ENCODE results near the gene KCTD21.
"Not testable (repeated sequence)": the region's sequence is repeated elsewhere in the genome, so short reads cannot be mapped to it uniquely, and the experiment has no call there.

Gene KCTD21

GRCh38 chr11:78188286-78189173 lies at the start of gene KCTD21, which contains the start of gene USP35:
Gene KCTD21, minus strand, starts transcription at chr11:78188626. Its CDS starts 14,072 bp downstream, at chr11:78174554.
Gene USP35, plus strand, starts transcription at chr11:78188919. Its CDS starts 7,327 bp downstream, at chr11:78196246.
- DNase-seq: peak; percentile 94

GRCh38 chr11:78237293-78238046 lies 49.0 kb upstream of the KCTD21 start:
- no peak for DNase-seq

- no peak for DNase-seq
Measured at GRCh38 chr11:78234006-78234405, 45.6 kb upstream of the KCTD21 start.

- DNase-seq: not testable (repeated sequence)
Measured at GRCh38 chr11:78233046-78233445, 44.6 kb upstream of the KCTD21 start.

- DNase-seq: peak; percentile 18
Measured at GRCh38 chr11:78231962-78232501, 43.6 kb upstream of the KCTD21 start.

- no peak for DNase-seq
Measured at GRCh38 chr11:78230161-78230877, 41.9 kb upstream of the KCTD21 start.

- no peak for DNase-seq
Measured at GRCh38 chr11:78229106-78229505, 40.7 kb upstream of the KCTD21 start.

GRCh38 chr11:78228467-78228866 lies 40.0 kb upstream of the KCTD21 start:
- peak; percentile 62 for DNase-seq

GRCh38 chr11:78227921-78228320 lies 39.5 kb upstream of the KCTD21 start:
- DNase-seq: no peak

GRCh38 chr11:78226684-78227680 lies 38.6 kb upstream of the KCTD21 start:
- no peak for DNase-seq

GRCh38 chr11:78224906-78225420 lies 36.5 kb upstream of the KCTD21 start:
- DNase-seq: no peak

- no peak for DNase-seq
Measured at GRCh38 chr11:78224506-78224905, 36.1 kb upstream of the KCTD21 start.

- DNase-seq: no peak
Measured at GRCh38 chr11:78223320-78223954, 35.0 kb upstream of the KCTD21 start.

GRCh38 chr11:78222726-78223125 lies 34.3 kb upstream of the KCTD21 start:
- not testable (repeated sequence) for DNase-seq

- DNase-seq: peak; percentile 89
Measured at GRCh38 chr11:78221396-78222315, 33.2 kb upstream of the KCTD21 start.

GRCh38 chr11:78220218-78221157 lies 32.1 kb upstream of the KCTD21 start:
- DNase-seq: no peak

GRCh38 chr11:78219493-78220217 lies 31.2 kb upstream of the KCTD21 start:
- DNase-seq: no peak
